ENCODE measurements around the gene KIRREL2.

GRCh38 chr19:35899547-35900214, 43.0 kb downstream of the KIRREL2 start:
- TF ChIP-seq CTCF (conservative IDR thresholded peaks at IDR 0.05; ENCODE audit: low read length): no peak
- TF ChIP-seq EZH2phosphoT487 (IDR thresholded peaks at IDR 0.05; ENCODE audit: borderline replicate concordance, low read depth, low read length): no peak

Measured in OCI-LY7 (cell line).